Neuron (in vitro differentiated cells): ENCODE measurements around the gene DNAH7.

Experiments used
- H2AFZ ChIP-seq: one replicate; pipeline ENCODE4 v1.6.1; 2013; ENCODE audit warnings: low read depth, mild to moderate bottlenecking, inconsistent platforms, low read length, moderate library complexity
- H3K27me3 ChIP-seq: one replicate; pipeline ENCODE4 v1.6.1; 2013; ENCODE audit warnings: low read length; ENCODE audit not compliant: insufficient read depth
- H3K36me3 ChIP-seq: one replicate; pipeline ENCODE4 v1.6.1; 2013; ENCODE audit warnings: low read length; ENCODE audit not compliant: insufficient read depth
- H3K4me1 ChIP-seq: one replicate; pipeline ENCODE4 v1.6.1; 2013; ENCODE audit warnings: low read length; ENCODE audit not compliant: insufficient read depth
- H3K4me3 ChIP-seq: 2 replicates; pipeline ENCODE4 v1.5.1; 2013; ENCODE audit warnings: mild to moderate bottlenecking, low read length, moderate library complexity
- H3K9me3 ChIP-seq: one replicate; pipeline ENCODE4 v1.6.1; 2013; ENCODE audit warnings: low read length

Gene DNAH7

GRCh38 chr2:195821566-195821932, 247.1 kb downstream of the DNAH7 start:
- H3K4me3 ChIP-seq, result no peak overlapping the region
- H3K4me1 ChIP-seq, result peaks cover 9% of the 10 kb centered on the region
- no peaks in the 10 kb centered on the region for H3K36me3 ChIP-seq
- no peak overlapping the region for H2AFZ ChIP-seq
- H3K27me3 ChIP-seq, result no peaks in the 10 kb centered on the region
- H3K9me3 ChIP-seq, result no peaks in the 10 kb centered on the region

GRCh38 chr2:195820867-195821565, 247.6 kb downstream of the DNAH7 start:
- Histone ChIP-seq H3K36me3 (no peaks in the 10 kb centered on the region), H3K4me3 (no peak overlapping the region), H3K9me3 (no peaks in the 10 kb centered on the region), H3K4me1 (peaks cover 9% of the 10 kb centered on the region), H3K27me3 (no peaks in the 10 kb centered on the region), H2AFZ (no peak overlapping the region)

- H3K27me3 ChIP-seq, result no peaks in the 10 kb centered on the region
- H3K36me3 ChIP-seq, result no peaks in the 10 kb centered on the region
- H3K4me3 ChIP-seq, result no peak overlapping the region
- no peak overlapping the region for H2AFZ ChIP-seq
- peaks cover 9% of the 10 kb centered on the region for H3K4me1 ChIP-seq
- H3K9me3 ChIP-seq, result no peaks in the 10 kb centered on the region
Observed at GRCh38 chr2:195820373-195820772, 248.3 kb downstream of the DNAH7 start.

- H3K36me3 ChIP-seq, result no peaks in the 10 kb centered on the region
- H3K9me3 ChIP-seq, result no peaks in the 10 kb centered on the region
Observed at GRCh38 chr2:195819276-195819675, 249.4 kb downstream of the DNAH7 start.

GRCh38 chr2:195818526-195818925, 250.1 kb downstream of the DNAH7 start:
- Histone ChIP-seq H3K27me3 (no peaks in the 10 kb centered on the region), H3K36me3 (no peaks in the 10 kb centered on the region), H3K4me3 (no peak overlapping the region), H2AFZ (no peak overlapping the region), H3K4me1 (peaks cover 9% of the 10 kb centered on the region), H3K9me3 (no peaks in the 10 kb centered on the region)

More at GRCh38 chr2:195819276-195819675, 249.4 kb downstream of the DNAH7 start:
- peaks cover 9% of the 10 kb centered on the region for H3K4me1 ChIP-seq
- H2AFZ ChIP-seq, result no peak overlapping the region
- no peak overlapping the region for H3K4me3 ChIP-seq
- H3K27me3 ChIP-seq, result no peaks in the 10 kb centered on the region

GRCh38 chr2:195818106-195818505, 250.5 kb downstream of the DNAH7 start:
- H3K36me3 ChIP-seq, result no peaks in the 10 kb centered on the region
- H3K9me3 ChIP-seq, result no peaks in the 10 kb centered on the region
- H2AFZ ChIP-seq, result no peak overlapping the region
- no peaks in the 10 kb centered on the region for H3K27me3 ChIP-seq
- peaks cover 7% of the 10 kb centered on the region for H3K4me1 ChIP-seq
- no peak overlapping the region for H3K4me3 ChIP-seq

GRCh38 chr2:195815083-195815482, 253.6 kb downstream of the DNAH7 start:
- H3K4me1 ChIP-seq, result peaks cover 9% of the 10 kb centered on the region
- H3K27me3 ChIP-seq, result no peaks in the 10 kb centered on the region
- no peak overlapping the region for H2AFZ ChIP-seq
- H3K36me3 ChIP-seq, result no peaks in the 10 kb centered on the region
- H3K9me3 ChIP-seq, result no peaks in the 10 kb centered on the region
- no peak overlapping the region for H3K4me3 ChIP-seq

GRCh38 chr2:195813421-195813820, 255.2 kb downstream of the DNAH7 start:
- H3K4me3 ChIP-seq, result no peak overlapping the region
- no peaks in the 10 kb centered on the region for H3K27me3 ChIP-seq
- no peak overlapping the region for H2AFZ ChIP-seq
- no peaks in the 10 kb centered on the region for H3K36me3 ChIP-seq
- no peaks in the 10 kb centered on the region for H3K9me3 ChIP-seq
- H3K4me1 ChIP-seq, result peaks cover 5% of the 10 kb centered on the region

- Histone ChIP-seq H3K4me3 (no peak overlapping the region), H2AFZ (no peak overlapping the region), H3K27me3 (no peaks in the 10 kb centered on the region), H3K36me3 (no peaks in the 10 kb centered on the region), H3K4me1 (peaks cover 7% of the 10 kb centered on the region), H3K9me3 (no peaks in the 10 kb centered on the region)
Observed at GRCh38 chr2:195810340-195811098, 258.1 kb downstream of the DNAH7 start.

GRCh38 chr2:195808189-195808588, 260.4 kb downstream of the DNAH7 start:
- no peaks in the 10 kb centered on the region for H3K36me3 ChIP-seq
- no peak overlapping the region for H3K4me3 ChIP-seq
- H3K4me1 ChIP-seq, result peaks cover 7% of the 10 kb centered on the region
- no peaks in the 10 kb centered on the region for H3K27me3 ChIP-seq
- no peaks in the 10 kb centered on the region for H3K9me3 ChIP-seq
- H2AFZ ChIP-seq, result no peak overlapping the region

- Histone ChIP-seq H3K4me1 (peaks cover 2% of the 10 kb centered on the region), H3K27me3 (no peaks in the 10 kb centered on the region), H3K4me3 (no peak overlapping the region), H3K9me3 (no peaks in the 10 kb centered on the region), H2AFZ (no peak overlapping the region), H3K36me3 (no peaks in the 10 kb centered on the region)
Observed at GRCh38 chr2:195805283-195805976, 263.2 kb downstream of the DNAH7 start.

GRCh38 chr2:195795879-195796278, 272.8 kb downstream of the DNAH7 start:
- H3K9me3 ChIP-seq, result no peaks in the 10 kb centered on the region
- no peak overlapping the region for H2AFZ ChIP-seq
- no peaks in the 10 kb centered on the region for H3K27me3 ChIP-seq
- H3K4me3 ChIP-seq, result no peak overlapping the region
- H3K36me3 ChIP-seq, result no peaks in the 10 kb centered on the region
- H3K4me1 ChIP-seq, result no peaks in the 10 kb centered on the region

GRCh38 chr2:195793881-195794280, 274.8 kb downstream of the DNAH7 start:
- Histone ChIP-seq H2AFZ (no peak overlapping the region), H3K4me3 (no peak overlapping the region), H3K4me1 (no peaks in the 10 kb centered on the region), H3K9me3 (no peaks in the 10 kb centered on the region), H3K27me3 (no peaks in the 10 kb centered on the region), H3K36me3 (no peaks in the 10 kb centered on the region)
